Liver (tissue), 3 donors: ENCODE data around the gene DNASE2B.

Source experiments
- ATF3 ChIP-seq: IDR thresholded peaks from 2 replicates; pipeline ENCODE4 v1.6.1; 2016; ENCODE audit warnings: antibody characterized with exemption
- CTCF ChIP-seq: fragments of 150-350 bp; IDR thresholded peaks from 2 replicates; pipeline ENCODE4 v1.5.1; 2017; ENCODE audit warnings: improper control_type of control experiment, low read depth, low read length; ENCODE audit not compliant: missing input control
- EGR1 ChIP-seq, 2 donors: IDR thresholded peaks; 2 replicates each; pipeline ENCODE4 v1.6.1; 2016 to 2018; ENCODE audit warnings: antibody characterized with exemption in 2 of 2, low read depth in 2 of 2
- GABPA ChIP-seq, 2 donors: IDR thresholded peaks in 1 of 2; conservative IDR thresholded peaks in 1 of 2; 2 replicates each; pipeline ENCODE4 v1.6.1; 2016; ENCODE audit warnings: antibody characterized with exemption in 2 of 2, mild to moderate bottlenecking in 1 of 2, moderate library complexity in 1 of 2
- JUND ChIP-seq, 2 donors: IDR thresholded peaks; 2 replicates each; pipeline ENCODE4 v1.6.1; 2016; ENCODE audit warnings: antibody characterized with exemption in 2 of 2
- RAD21 ChIP-seq, 2 donors: IDR thresholded peaks; 2 replicates each; pipeline ENCODE4 v1.6.1; 2016; ENCODE audit warnings: antibody characterized with exemption in 2 of 2, mild to moderate bottlenecking in 2 of 2
- REST ChIP-seq: IDR thresholded peaks from 2 replicates; pipeline ENCODE4 v1.6.1; 2016; ENCODE audit warnings: antibody characterized with exemption, mild to moderate bottlenecking
- SP1 ChIP-seq: IDR thresholded peaks from 2 replicates; pipeline ENCODE4 v1.6.1; 2018; ENCODE audit warnings: antibody characterized with exemption, mild to moderate bottlenecking
- TAF1 ChIP-seq: conservative IDR thresholded peaks from 2 replicates; pipeline ENCODE4 v1.6.1; 2016; ENCODE audit warnings: antibody characterized with exemption, mild to moderate bottlenecking
- YY1 ChIP-seq: IDR thresholded peaks from 2 replicates; pipeline ENCODE4 v1.6.1; 2016; ENCODE audit warnings: antibody characterized with exemption, mild to moderate bottlenecking
- ZBTB33 ChIP-seq: IDR thresholded peaks from 2 replicates; pipeline ENCODE4 v1.6.1; 2016; ENCODE audit warnings: antibody characterized with exemption
- donor health status: healthy.
- donor health status: healthy.

- TF ChIP-seq CTCF, result no peak
- TF ChIP-seq REST, result no peak
- TF ChIP-seq JUND (IDR thresholded peaks at IDR 0.05), result no peak
- no peak for TF ChIP-seq TAF1
- no peak for TF ChIP-seq YY1
- no peak for TF ChIP-seq SP1
- TF ChIP-seq ATF3, result no peak
- TF ChIP-seq ZBTB33, result no peak
- no peak for TF ChIP-seq RAD21 (IDR thresholded peaks at IDR 0.05)
- TF ChIP-seq EGR1 (IDR thresholded peaks at IDR 0.05; ENCODE audit: low read depth in 2 of 2), result no peak
- no peak for TF ChIP-seq GABPA (IDR thresholded peaks at IDR 0.05 in 1 of 2, conservative IDR thresholded peaks at IDR 0.05 in 1 of 2)
These were observed 35.9 kb downstream of the DNASE2B start for GRCh38 chr1:84434081-84434769.
